GM18909 (cell line): ENCODE results near the gene ZBTB45.
"Not testable (repeated sequence)": the region's sequence is repeated elsewhere in the genome, so short reads cannot be mapped to it uniquely, and the experiment has no call there.

Experiments
- ATAC-seq: cut with Tn5 transposase; IDR thresholded peaks from one replicate; pipeline ENCODE4 v1.9.1; 2021; ENCODE audit warnings: mild to moderate bottlenecking; ENCODE audit not compliant: unreplicated experiment, poor library complexity

ZBTB45 gene

GRCh38 chr19:58513213-58513693, 6.4 kb downstream of the ZBTB45 start:
- ATAC-seq, result no peak

DNA sequence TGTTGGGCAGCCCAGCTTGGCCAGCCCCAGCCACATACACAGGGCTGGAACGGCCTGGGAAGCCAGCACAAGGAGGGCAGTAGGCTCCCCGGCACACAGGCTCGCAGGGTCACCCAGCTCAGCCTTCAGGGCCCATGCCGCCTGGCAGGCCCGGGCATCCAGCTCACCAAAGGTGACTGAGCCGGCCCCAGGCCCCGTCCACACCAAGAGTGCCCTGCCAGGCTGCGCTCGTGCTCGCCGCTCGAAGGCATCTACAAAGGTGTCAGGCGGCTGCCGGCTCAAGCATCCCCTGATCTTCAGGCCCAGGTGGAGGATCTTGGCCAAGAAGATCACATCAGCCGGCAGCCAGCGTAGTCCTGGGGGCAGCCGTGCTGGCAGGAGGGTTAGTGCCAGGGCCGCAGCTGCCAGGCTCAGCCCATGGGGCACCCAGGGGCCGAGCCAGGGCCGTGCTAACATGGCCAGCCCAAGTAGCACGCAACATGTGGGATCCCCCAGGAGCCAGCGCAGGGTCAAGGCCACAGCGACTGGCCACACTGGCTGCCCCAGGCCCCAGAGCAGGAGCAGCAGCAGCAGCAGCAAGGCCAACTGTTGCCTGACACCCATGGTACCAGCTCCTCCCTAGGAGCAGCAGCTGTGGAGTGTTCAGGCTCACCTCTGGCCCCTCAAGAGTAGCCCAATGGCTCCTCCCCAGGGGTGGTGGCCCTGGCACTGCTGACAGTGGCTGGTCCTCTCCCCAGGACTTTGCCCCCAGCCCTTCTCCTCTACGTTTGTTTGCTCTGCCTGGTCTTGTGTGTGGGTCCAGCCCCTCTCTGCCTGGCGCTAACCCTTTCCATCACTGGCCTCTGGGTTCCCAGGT, 8.0 kb downstream of the ZBTB45 start, which contains the start of gene SLC27A5:
TSS of gene SLC27A5 (minus strand) at position 640 of the 856 bp plus-strand sequence. CDS start at position 603, 37 bp downstream.
- no peak for ATAC-seq

DNA sequence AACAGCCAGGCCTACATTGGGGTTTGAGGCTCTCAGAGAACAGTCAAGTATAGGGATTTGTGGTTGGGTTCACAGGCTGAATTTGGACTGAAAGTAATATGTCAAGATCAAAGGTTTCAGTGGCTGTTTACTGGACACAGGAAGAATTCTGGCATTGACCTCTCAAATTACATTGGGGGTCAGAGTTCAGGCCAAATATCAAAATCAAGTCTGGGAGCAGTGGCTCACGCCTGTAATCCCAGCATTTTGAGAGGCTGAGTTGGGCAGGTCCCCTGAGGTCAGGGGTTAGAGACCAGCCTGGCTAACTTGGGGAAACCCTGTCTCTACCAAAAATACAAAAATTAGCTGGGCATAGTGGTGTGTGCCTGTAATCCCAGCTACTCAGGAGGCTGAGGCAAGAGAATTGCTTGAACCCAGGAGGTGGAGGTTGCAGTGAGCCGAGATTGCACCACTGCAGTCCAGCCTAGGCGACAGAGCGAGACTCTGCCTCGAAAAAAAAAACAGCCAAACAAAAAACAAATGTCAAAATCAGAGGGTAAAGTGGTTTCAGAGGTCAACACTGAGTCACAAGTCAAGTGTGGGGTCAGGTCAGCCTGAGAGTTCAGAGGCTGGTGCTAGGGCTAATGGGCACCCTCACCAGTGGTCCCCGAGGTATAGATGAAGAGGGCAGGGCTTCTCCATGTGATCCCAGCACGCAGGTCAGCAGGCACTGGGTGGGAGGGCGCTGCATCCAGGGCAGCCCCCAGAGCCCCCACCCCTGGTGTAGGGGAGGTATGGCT, 9.3 kb downstream of the ZBTB45 start:
- no peak for ATAC-seq

- ATAC-seq, result no peak
Measured at GRCh38 chr19:58509731-58510083, 9.9 kb downstream of the ZBTB45 start.

DNA sequence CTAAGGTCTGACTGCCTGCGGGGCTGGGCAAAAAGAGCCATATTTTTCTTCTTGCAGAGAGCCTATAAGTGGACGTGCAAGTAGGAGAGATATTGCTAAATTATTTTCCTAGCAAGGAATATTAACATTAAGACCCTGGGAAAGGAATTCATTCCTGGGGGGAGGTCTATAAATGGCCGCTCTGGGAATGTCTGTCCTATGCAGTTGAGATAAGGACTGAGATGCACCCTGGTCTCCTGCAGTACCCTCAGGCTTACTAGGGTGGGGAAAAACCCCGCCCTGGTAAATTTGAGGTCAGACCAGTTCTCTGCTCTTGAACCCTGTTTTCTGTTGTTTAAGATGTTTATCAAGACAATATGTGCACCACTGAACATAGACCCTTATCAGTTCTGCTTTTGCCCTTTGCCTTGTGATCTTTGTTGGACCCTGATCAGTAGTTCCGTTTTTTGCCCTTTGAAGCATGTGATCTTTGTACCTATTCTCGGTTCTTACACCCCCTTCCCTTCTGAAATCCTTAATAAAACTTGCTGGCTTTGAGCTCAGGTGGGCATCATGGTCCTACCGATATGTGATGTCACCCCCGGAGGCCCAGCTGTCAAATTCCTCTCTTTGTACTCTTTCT, 11.9 kb downstream of the ZBTB45 start:
- not testable (repeated sequence) for ATAC-seq

- ATAC-seq, result no peak
Measured at GRCh38 chr19:58500242-58500641, 19.4 kb downstream of the ZBTB45 start.

DNA sequence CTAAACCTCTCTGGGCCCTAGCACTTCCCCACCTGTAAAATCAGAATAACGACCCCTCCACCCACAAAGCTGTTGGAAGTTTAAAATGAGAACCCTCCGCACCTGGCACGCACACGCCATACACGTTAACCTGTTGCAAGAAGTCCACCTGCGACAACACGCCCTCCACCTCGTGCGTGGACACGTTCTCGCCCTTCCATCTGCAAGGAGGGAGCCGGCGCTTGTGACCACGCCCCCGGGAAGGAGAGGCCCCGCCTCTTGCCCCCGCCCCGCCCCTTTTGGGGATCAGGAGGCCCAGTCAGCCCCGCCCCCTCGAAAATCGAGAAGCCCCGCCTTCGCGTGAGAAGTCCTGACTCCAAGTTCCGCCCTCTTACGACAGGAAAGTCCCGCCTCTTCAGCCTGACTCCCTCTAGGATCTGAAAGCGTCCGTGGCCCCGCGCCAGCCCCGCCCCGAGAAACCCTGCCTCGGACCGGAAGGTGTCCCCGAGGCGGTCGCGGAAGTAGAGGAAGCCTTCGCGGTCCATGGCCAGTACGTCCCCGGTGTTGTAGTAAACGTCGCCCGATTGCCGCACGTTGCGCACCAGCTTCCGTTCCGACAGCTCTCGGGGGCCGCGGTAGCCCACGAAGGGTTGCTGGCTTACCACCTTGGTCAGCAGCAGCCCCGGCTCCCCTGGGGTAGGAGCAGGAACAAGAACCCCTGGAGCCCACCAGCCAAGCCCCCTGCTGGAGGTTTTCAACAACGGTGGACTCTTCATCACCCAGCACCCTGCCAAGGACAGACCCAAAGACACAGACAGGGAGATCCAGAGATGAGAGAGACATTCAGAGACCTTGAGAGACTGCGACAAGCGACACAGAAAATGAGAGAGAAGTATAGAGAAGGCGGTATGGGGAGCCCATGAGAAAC, 20.3 kb downstream of the ZBTB45 start:
- peak; percentile 91 for ATAC-seq

- ATAC-seq, result peak; percentile 9
Measured at GRCh38 chr19:58498316-58499020, 21.1 kb downstream of the ZBTB45 start.

GRCh38 chr19:58497634-58498170, 21.9 kb downstream of the ZBTB45 start:
- no peak for ATAC-seq

- ATAC-seq, result no peak
Measured at GRCh38 chr19:58492265-58492664, 27.3 kb downstream of the ZBTB45 start.

GRCh38 chr19:58491393-58491792, 28.2 kb downstream of the ZBTB45 start:
- no peak for ATAC-seq

- ATAC-seq, result not testable (repeated sequence)
Measured at GRCh38 chr19:58484349-58484748, 35.3 kb downstream of the ZBTB45 start.

DNA sequence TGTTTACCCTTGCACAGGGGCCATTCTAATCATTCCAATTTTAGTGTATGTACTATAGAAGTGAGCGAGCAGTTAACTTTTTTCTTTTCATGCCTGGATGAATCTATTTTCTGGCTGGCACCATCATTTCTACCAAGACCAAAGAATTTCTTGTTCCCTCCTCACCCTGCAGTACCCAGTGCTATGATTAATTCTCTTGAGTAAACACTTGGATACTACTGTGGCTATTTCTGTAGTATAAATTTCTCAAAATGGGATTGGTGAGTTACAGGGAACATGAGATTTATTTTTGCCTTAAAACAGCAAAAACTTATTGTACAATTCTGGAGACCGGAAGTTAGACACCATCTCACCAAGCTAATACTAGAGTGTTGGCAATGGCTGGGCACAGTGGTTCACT, 35.8 kb downstream of the ZBTB45 start:
- ATAC-seq, result no peak

DNA sequence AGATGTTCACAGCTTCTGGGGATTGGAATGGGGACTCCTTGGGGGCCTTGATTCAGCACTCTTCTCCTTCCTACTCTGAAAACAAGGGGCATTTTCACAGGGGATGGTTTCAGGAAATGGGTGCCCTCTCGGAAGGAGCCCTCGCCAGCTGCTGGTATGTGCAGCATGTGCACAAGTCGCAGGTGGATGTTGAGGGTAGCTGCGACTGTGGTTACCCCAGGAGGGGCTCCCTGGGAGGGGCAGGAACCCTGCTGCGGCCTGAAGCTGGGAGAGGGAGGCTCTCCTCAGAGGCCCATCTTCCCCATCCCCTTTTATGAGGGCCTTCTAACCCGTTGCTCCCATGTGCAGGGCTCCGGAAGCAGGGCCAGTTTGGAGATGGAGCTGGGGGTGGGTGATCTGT, 37.2 kb downstream of the ZBTB45 start:
- ATAC-seq, result no peak

DNA sequence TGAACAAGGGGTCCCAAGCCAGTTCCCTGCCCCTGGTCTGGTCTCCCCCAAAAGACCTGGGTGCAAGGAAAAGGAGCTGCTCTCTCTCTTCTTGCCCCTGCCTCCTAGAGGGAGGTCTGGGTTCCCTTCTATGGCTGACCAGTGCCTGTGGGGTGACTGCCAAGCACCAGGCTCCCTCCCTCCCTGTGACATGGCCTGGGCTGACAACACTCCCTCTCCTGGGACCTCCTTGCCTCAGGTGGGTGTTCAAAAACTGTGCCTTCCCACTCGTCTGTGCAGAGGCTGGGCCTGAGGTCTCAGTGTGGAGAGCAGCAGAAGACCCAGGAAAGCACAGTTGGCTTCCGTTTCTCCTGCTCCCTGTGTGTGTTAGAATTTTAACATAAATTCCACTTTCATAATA, 38.8 kb downstream of the ZBTB45 start:
- no peak for ATAC-seq

GRCh38 chr19:58480481-58480830, 39.2 kb downstream of the ZBTB45 start:
- no peak for ATAC-seq

- no peak for ATAC-seq
Measured at GRCh38 chr19:58479736-58480480, 39.7 kb downstream of the ZBTB45 start.

- ATAC-seq, result no peak
Measured at GRCh38 chr19:58479303-58479702, 40.3 kb downstream of the ZBTB45 start.
